SU-DHL-6 (cell line): ENCODE results near the gene CCNL2.

Experiments
- H2AFZ ChIP-seq: fragments of 200-600 bp; sonication (generic); 2 replicates; pipeline ENCODE4 v1.6.1; 2014; ENCODE audit warnings: low read depth, mild to moderate bottlenecking, moderate library complexity, mixed read lengths, antibody characterized with exemption, low read length; ENCODE audit not compliant: severe bottlenecking
- H3F3A ChIP-seq: fragments of 200-600 bp; shearing (Covaris generic); 2 replicates; pipeline ENCODE4 v1.6.0; 2016; ENCODE audit warnings: antibody characterized with exemption, mild to moderate bottlenecking; ENCODE audit not compliant: insufficient read depth
- H3K27ac ChIP-seq: fragments of 200-600 bp; sonication (generic); 2 replicates; pipeline ENCODE4 v1.5.1; 2016; ENCODE audit warnings: low read depth, mild to moderate bottlenecking, low read length, moderate library complexity, mixed read lengths
- H3K27me3 ChIP-seq: fragments of 200-600 bp; sonication (generic), shearing (Covaris generic); 2 replicates; pipeline ENCODE4 v1.6.0; 2014; ENCODE audit warnings: mild to moderate bottlenecking, low read length
- H3K36me3 ChIP-seq: fragments of 200-600 bp; sonication (generic); 2 replicates; pipeline ENCODE4 v1.6.1; 2014; ENCODE audit warnings: mild to moderate bottlenecking, low read length, mixed read lengths
- H3K4me2 ChIP-seq: fragments of 300-600, 200-600 bp; shearing (Covaris generic), sonication (generic); 2 replicates; pipeline ENCODE4 v1.6.0; 2014; ENCODE audit warnings: low read length, low read depth, mild to moderate bottlenecking; ENCODE audit not compliant: poor library complexity, severe bottlenecking
- H3K4me3 ChIP-seq: fragments of 200-600 bp; sonication (generic); 2 replicates; pipeline ENCODE4 v1.5.1; 2014; ENCODE audit warnings: antibody characterized with exemption, low read length, mild to moderate bottlenecking, mixed read lengths; ENCODE audit not compliant: insufficient read depth, poor library complexity, severe bottlenecking
- H3K79me2 ChIP-seq: fragments of 200-600 bp; sonication (generic); 2 replicates; pipeline ENCODE4 v1.6.1; 2014; ENCODE audit warnings: mild to moderate bottlenecking, low read length, moderate library complexity; ENCODE audit not compliant: insufficient read depth
- H3K9ac ChIP-seq: fragments of 200-600 bp; sonication (generic); 2 replicates; pipeline ENCODE4 v1.7.0; 2014; ENCODE audit warnings: mild to moderate bottlenecking, low read length
- H3K9me2 ChIP-seq: fragments of 200-600 bp; sonication (generic); replicated peaks from 2 replicates; pipeline ENCODE4 v1.6.1; 2014; ENCODE audit warnings: low read length; ENCODE audit not compliant: insufficient read depth
- H3K9me3 ChIP-seq: fragments of 200-600 bp; sonication (generic); 2 replicates; pipeline ENCODE4 v1.6.1; 2014; ENCODE audit warnings: low read length, mixed read lengths; ENCODE audit not compliant: insufficient read depth
- H4K20me1 ChIP-seq: fragments of 200-600 bp; sonication (generic); 2 replicates; pipeline ENCODE4 v1.6.1; 2014; ENCODE audit warnings: low read depth, mild to moderate bottlenecking, antibody characterized with exemption, low read length, moderate library complexity, mixed read lengths
- CTCF ChIP-seq: fragments of 200-600 bp; sonication (generic); IDR thresholded peaks from one replicate; pipeline ENCODE4 v1.5.1; 2017; ENCODE audit warnings: antibody characterized with exemption, mild to moderate bottlenecking, low read length, moderate library complexity; ENCODE audit not compliant: insufficient read depth, poor library complexity, severe bottlenecking
- EZH2phosphoT487 ChIP-seq: fragments of 200-600 bp; sonication (generic), shearing (Covaris generic); conservative IDR thresholded peaks from 2 replicates; pipeline ENCODE4 v1.6.1; 2018; ENCODE audit warnings: mild to moderate bottlenecking, antibody characterized with exemption, low read length, moderate library complexity, mixed read lengths

The CCNL2 gene

GRCh38 chr1:1421907-1422464, 22.9 kb upstream of the CCNL2 start:
- H3K79me2 ChIP-seq = no peaks in the 10 kb centered on the region
- no peak overlapping the region for H3K4me3 ChIP-seq
- H2AFZ ChIP-seq = no peak overlapping the region
- H3F3A ChIP-seq = no peaks in the 10 kb centered on the region
- TF ChIP-seq EZH2phosphoT487 = no peak
- H3K9me3 ChIP-seq = no peaks in the 10 kb centered on the region
- H4K20me1 ChIP-seq = no peaks in the 10 kb centered on the region
- no peaks in the 10 kb centered on the region for H3K27me3 ChIP-seq
- no peaks in the 10 kb centered on the region for H3K36me3 ChIP-seq
- H3K9ac ChIP-seq = no peak overlapping the region
- no peak overlapping the region for H3K27ac ChIP-seq
- no peak overlapping the region for H3K4me2 ChIP-seq
- H3K9me2 ChIP-seq = no peaks in the 10 kb centered on the region

- H3K27ac ChIP-seq = no peak within 1 kb of the TSS
- no peaks in the 10 kb centered on the region for H4K20me1 ChIP-seq
- no peaks in the 10 kb centered on the region for H3K27me3 ChIP-seq
- H3K9me2 ChIP-seq = no peaks in the 10 kb centered on the region
- TF ChIP-seq CTCF (no peak), EZH2phosphoT487 (no peak)
- no peaks in the 10 kb centered on the region for H3F3A ChIP-seq
- H3K79me2 ChIP-seq = no peaks in the 10 kb centered on the region
- H2AFZ ChIP-seq = no peak within 1 kb of the TSS
- no peak within 1 kb of the TSS for H3K9ac ChIP-seq
- no peak within 1 kb of the TSS for H3K4me2 ChIP-seq
- H3K36me3 ChIP-seq = no peaks in the 10 kb centered on the region
- no peak within 1 kb of the TSS for H3K4me3 ChIP-seq
- no peaks in the 10 kb centered on the region for H3K9me3 ChIP-seq
Measured at GRCh38 chr1:1421147-1421906, 22.2 kb upstream of the CCNL2 start, which contains the start of gene ANKRD65. ANKRD65 (minus strand) TSS chr1:1421276; CDS start chr1:1421005, 271 bp downstream.

- no peak for TF ChIP-seq CTCF
- TF ChIP-seq EZH2phosphoT487 = no peak
- no peaks in the 10 kb centered on the region for H3F3A ChIP-seq
- no peak overlapping the region for H3K27ac ChIP-seq
- no peaks in the 10 kb centered on the region for H3K9me2 ChIP-seq
- no peak overlapping the region for H3K4me2 ChIP-seq
- H3K79me2 ChIP-seq = no peaks in the 10 kb centered on the region
- H3K9me3 ChIP-seq = no peaks in the 10 kb centered on the region
- H4K20me1 ChIP-seq = no peaks in the 10 kb centered on the region
- H3K9ac ChIP-seq = no peak overlapping the region
- H3K27me3 ChIP-seq = no peaks in the 10 kb centered on the region
- no peak overlapping the region for H2AFZ ChIP-seq
- no peaks in the 10 kb centered on the region for H3K36me3 ChIP-seq
- H3K4me3 ChIP-seq = no peak overlapping the region
Measured at GRCh38 chr1:1420654-1421141, 21.6 kb upstream of the CCNL2 start.
